Fibroblast of the conjunctiva (primary cell): ENCODE results near the gene SMIM12.

Source experiments
- DNase-seq: peaks from one replicate; pipeline ENCODE4 v3.0.0-alpha.2; 2010; ENCODE audit warnings: low read depth

SMIM12 gene

GRCh38 chr1:34859446-34860200 lies at the start of gene SMIM12:
Gene SMIM12 (minus strand): TSS chr1:34859749. CDS start chr1:34855977, 3,772 bp downstream.
- peak; percentile 88 for DNase-seq

GRCh38 chr1:34908369-34908768 lies 48.8 kb upstream of the SMIM12 start:
- no peak for DNase-seq

GRCh38 chr1:34907487-34908090 lies 48.0 kb upstream of the SMIM12 start:
- no peak for DNase-seq

GRCh38 chr1:34906756-34907155 lies 47.2 kb upstream of the SMIM12 start:
- no peak for DNase-seq

- DNase-seq, result no peak
Measured at GRCh38 chr1:34906222-34906621, 46.7 kb upstream of the SMIM12 start.

GRCh38 chr1:34905098-34905459 lies 45.5 kb upstream of the SMIM12 start:
- no peak for DNase-seq

GRCh38 chr1:34904236-34905097 lies 44.9 kb upstream of the SMIM12 start:
- no peak for DNase-seq

GRCh38 chr1:34901919-34902318 lies 42.4 kb upstream of the SMIM12 start:
- no peak for DNase-seq

- DNase-seq, result no peak
Measured at GRCh38 chr1:34900775-34901502, 41.4 kb upstream of the SMIM12 start.

GRCh38 chr1:34899906-34900305 lies 40.4 kb upstream of the SMIM12 start:
- no peak for DNase-seq

GRCh38 chr1:34899471-34899870 lies 39.9 kb upstream of the SMIM12 start:
- no peak for DNase-seq

GRCh38 chr1:34898330-34898761 lies 38.8 kb upstream of the SMIM12 start:
- no peak for DNase-seq

GRCh38 chr1:34896612-34897011 lies 37.1 kb upstream of the SMIM12 start:
- DNase-seq, result no peak

- no peak for DNase-seq
Measured at GRCh38 chr1:34889705-34890104, 30.2 kb upstream of the SMIM12 start.

GRCh38 chr1:34887593-34887992 lies 28.0 kb upstream of the SMIM12 start:
- DNase-seq, result no peak

GRCh38 chr1:34885405-34886247 lies 26.1 kb upstream of the SMIM12 start:
- no peak for DNase-seq

GRCh38 chr1:34884961-34885360 lies 25.4 kb upstream of the SMIM12 start:
- no peak for DNase-seq

- DNase-seq, result no peak
Measured at GRCh38 chr1:34884536-34884935, 25.0 kb upstream of the SMIM12 start.

GRCh38 chr1:34879230-34879629 lies 19.7 kb upstream of the SMIM12 start:
- DNase-seq, result no peak

GRCh38 chr1:34876406-34876805 lies 16.9 kb upstream of the SMIM12 start:
- no peak for DNase-seq

GRCh38 chr1:34874296-34874952 lies 14.9 kb upstream of the SMIM12 start:
- DNase-seq, result no peak
